Uterus (tissue), 2 donors: ENCODE measurements around the gene IGLL1.

ENCODE experiments used
- POLR2A ChIP-seq, 2 donors: fragments of 450-650 bp; IDR thresholded peaks; one replicate each; pipeline ENCODE4 v1.6.1; 2016; ENCODE audit warnings: antibody characterized with exemption in 2 of 2, mild to moderate bottlenecking in 1 of 2, moderate library complexity in 1 of 2
- TF ChIP-seq, protein P1 (sequence below), 4 experiments: fragments of 200-600 bp in 2 of 4; fragments of 450-650 bp in 2 of 4; sonication (generic) in 2 of 4; IDR thresholded peaks; one replicate each; pipeline ENCODE4 v1.5.1; 2016 to 2019; ENCODE audit warnings: antibody characterized with exemption in 4 of 4, mild to moderate bottlenecking in 2 of 4, moderate library complexity in 1 of 4

DNA sequence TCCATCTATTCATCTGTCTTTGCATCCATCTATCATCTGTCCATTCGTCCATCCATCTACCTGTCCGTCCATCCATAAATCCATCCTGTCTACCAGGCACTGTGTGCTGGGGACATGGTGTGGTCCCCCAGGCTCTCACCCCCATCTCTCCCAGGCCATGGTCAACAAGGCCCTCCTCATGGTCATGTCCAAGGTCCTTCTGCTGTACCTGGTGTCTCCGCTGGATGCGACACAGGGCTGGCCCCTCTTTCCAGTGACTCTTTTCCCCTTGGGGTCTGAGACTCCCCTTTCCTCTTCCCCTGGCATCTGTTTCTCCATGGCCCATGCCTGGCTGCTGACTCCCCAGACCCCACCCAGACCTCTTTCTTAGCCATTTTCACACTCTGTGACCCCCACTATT is 4.5 kb downstream of the IGLL1 start:
- TF ChIP-seq, protein P1, sequence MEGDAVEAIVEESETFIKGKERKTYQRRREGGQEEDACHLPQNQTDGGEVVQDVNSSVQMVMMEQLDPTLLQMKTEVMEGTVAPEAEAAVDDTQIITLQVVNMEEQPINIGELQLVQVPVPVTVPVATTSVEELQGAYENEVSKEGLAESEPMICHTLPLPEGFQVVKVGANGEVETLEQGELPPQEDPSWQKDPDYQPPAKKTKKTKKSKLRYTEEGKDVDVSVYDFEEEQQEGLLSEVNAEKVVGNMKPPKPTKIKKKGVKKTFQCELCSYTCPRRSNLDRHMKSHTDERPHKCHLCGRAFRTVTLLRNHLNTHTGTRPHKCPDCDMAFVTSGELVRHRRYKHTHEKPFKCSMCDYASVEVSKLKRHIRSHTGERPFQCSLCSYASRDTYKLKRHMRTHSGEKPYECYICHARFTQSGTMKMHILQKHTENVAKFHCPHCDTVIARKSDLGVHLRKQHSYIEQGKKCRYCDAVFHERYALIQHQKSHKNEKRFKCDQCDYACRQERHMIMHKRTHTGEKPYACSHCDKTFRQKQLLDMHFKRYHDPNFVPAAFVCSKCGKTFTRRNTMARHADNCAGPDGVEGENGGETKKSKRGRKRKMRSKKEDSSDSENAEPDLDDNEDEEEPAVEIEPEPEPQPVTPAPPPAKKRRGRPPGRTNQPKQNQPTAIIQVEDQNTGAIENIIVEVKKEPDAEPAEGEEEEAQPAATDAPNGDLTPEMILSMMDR (IDR thresholded peaks at IDR 0.05): no peak
- no peak for TF ChIP-seq POLR2A (IDR thresholded peaks at IDR 0.05)
